HepG2 (cell line): Measurements from ENCODE around the gene KRTAP3-1. TPM values are rescaled to one million over a fixed set of nuclear protein-coding genes. Genes with fewer than 3 reads are reported as not detected.

ENCODE experiments used
- ESRRA ChIP-seq: sonication (generic); formaldehyde crosslinking; IDR thresholded peaks from 2 replicates; pipeline ENCODE4 v1.5.1; 2020; ENCODE audit warnings: mild to moderate bottlenecking, low read depth, missing genetic modification reagents
- HNRNPL ChIP-seq: fragments of 200-400 bp; formaldehyde crosslinking; IDR thresholded peaks from 2 replicates; pipeline ENCODE4 v1.6.1; 2017; ENCODE audit warnings: mild to moderate bottlenecking, low read depth, low read length
- HOXA3 ChIP-seq: sonication (generic); formaldehyde crosslinking; IDR thresholded peaks from 2 replicates; pipeline ENCODE4 v1.5.0; 2020; ENCODE audit warnings: missing genetic modification reagents
- PRDM15 ChIP-seq: sonication (generic); formaldehyde crosslinking; IDR thresholded peaks from 2 replicates; pipeline ENCODE4 v1.4.0; 2020; ENCODE audit warnings: missing genetic modification reagents
- UBTF ChIP-seq: sonication (generic); formaldehyde crosslinking; IDR thresholded peaks from 2 replicates; pipeline ENCODE4 v1.4.0; 2020; ENCODE audit warnings: mild to moderate bottlenecking, missing genetic modification reagents
- polyA plus RNA-seq, 8 experiments: library from polyadenylated mRNA; depleted of rRNA in 3 of 8; stranded (reverse) in 7 of 8; unstranded in 1 of 8; fragments of >200 nt; fragmentation: Illumina TruSeq in 4 of 8; extraction: Trizol in 4 of 8; gene quantifications; 2 replicates each; pipeline versions ENCODE4 v1.2.1 to v1.2.3, GENCODE V29; 2011 to 2016; ENCODE audit warnings: low read depth in 4 of 8, missing spikeins in 1 of 8, mixed read lengths in 1 of 8; ENCODE audit not compliant: insufficient read depth in 1 of 8
- total RNA-seq, 5 experiments: library from RNA; depleted of rRNA; stranded (reverse); fragments of >200 nt; fragmentation: Illumina TruSeq; extraction: Trizol; gene quantifications; 2 replicates each; pipeline ENCODE4 v1.2.3, GENCODE V29; 2016; ENCODE audit warnings: low read depth in 1 of 5
- TF ChIP-seq, protein P1 (sequence below): sonication (generic); formaldehyde crosslinking; IDR thresholded peaks from 2 replicates; pipeline ENCODE4 v1.5.1; 2020; ENCODE audit warnings: missing genetic modification reagents, mild to moderate bottlenecking, borderline replicate concordance
- TF ChIP-seq, protein P2 (sequence below), 2 experiments: sonication (generic) in 1 of 2; formaldehyde crosslinking in 1 of 2; IDR thresholded peaks; 2 replicates each; pipeline versions ENCODE4 v1.4.0 to v1.6.1; 2018 to 2020; ENCODE audit warnings: missing genetic modification reagents in 2 of 2, borderline replicate concordance in 1 of 2, low read depth in 1 of 2, mild to moderate bottlenecking in 1 of 2, missing biosample characterization in 1 of 2

KRTAP3-1 gene
- total and polyA plus RNA-seq, 2 of the 13 experiments (the other 11 are each of a cell fraction or from before 2014, with no cell fraction given), result 0.29 to 3.7 TPM

- TF ChIP-seq, protein P1, sequence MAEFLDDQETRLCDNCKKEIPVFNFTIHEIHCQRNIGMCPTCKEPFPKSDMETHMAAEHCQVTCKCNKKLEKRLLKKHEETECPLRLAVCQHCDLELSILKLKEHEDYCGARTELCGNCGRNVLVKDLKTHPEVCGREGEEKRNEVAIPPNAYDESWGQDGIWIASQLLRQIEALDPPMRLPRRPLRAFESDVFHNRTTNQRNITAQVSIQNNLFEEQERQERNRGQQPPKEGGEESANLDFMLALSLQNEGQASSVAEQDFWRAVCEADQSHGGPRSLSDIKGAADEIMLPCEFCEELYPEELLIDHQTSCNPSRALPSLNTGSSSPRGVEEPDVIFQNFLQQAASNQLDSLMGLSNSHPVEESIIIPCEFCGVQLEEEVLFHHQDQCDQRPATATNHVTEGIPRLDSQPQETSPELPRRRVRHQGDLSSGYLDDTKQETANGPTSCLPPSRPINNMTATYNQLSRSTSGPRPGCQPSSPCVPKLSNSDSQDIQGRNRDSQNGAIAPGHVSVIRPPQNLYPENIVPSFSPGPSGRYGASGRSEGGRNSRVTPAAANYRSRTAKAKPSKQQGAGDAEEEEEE, result no peak
- TF ChIP-seq, protein P2, sequence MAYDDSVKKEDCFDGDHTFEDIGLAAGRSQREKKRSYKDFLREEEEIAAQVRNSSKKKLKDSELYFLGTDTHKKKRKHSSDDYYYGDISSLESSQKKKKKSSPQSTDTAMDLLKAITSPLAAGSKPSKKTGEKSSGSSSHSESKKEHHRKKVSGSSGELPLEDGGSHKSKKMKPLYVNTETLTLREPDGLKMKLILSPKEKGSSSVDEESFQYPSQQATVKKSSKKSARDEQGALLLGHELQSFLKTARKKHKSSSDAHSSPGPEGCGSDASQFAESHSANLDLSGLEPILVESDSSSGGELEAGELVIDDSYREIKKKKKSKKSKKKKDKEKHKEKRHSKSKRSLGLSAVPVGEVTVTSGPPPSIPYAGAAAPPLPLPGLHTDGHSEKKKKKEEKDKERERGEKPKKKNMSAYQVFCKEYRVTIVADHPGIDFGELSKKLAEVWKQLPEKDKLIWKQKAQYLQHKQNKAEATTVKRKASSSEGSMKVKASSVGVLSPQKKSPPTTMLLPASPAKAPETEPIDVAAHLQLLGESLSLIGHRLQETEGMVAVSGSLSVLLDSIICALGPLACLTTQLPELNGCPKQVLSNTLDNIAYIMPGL (CRISPR knock-in tag; IDR thresholded peaks at IDR 0.05; ENCODE audit: borderline replicate concordance in 1 of 2, low read depth in 1 of 2), result no peak; a peak in 1 of 4 replicates
- TF ChIP-seq HNRNPL, result no peak
- TF ChIP-seq UBTF (CRISPR knock-in tag), result no peak
- TF ChIP-seq HOXA3 (CRISPR knock-in tag), result 0 out of 2 replicates have a peak, but pooled peaks have one; percentile 20
- no peak; the same call in 1 of the 2 replicates for TF ChIP-seq PRDM15
- no peak for TF ChIP-seq ESRRA (CRISPR knock-in tag)
Observed at GRCh38 chr17:41009301-41009760, 403 bp upstream of the KRTAP3-1 start (continued).
